NCI-H2029 (cell line): ENCODE data around the gene LORICRIN.

ENCODE experiments used
- DNase-seq: peaks from one replicate; lab custom pipeline; 2025; lab: John Stamatoyannopoulos, UW

The LORICRIN gene

GRCh38 chr1:153306303-153307220, 47.1 kb downstream of the LORICRIN start:
- no peak for DNase-seq

- DNase-seq, result no peak
Observed at GRCh38 chr1:153307221-153307600, 47.7 kb downstream of the LORICRIN start.

- no peak for DNase-seq
Observed at GRCh38 chr1:153308540-153308939, 49.1 kb downstream of the LORICRIN start.

GRCh38 chr1:153309441-153309840, 50.0 kb downstream of the LORICRIN start:
- no peak for DNase-seq

GRCh38 chr1:153310526-153310925, 51.0 kb downstream of the LORICRIN start:
- DNase-seq, result no peak
